Hepatocyte (in vitro differentiated cells): ENCODE data around the gene KCNJ3. TPM values are rescaled to one million over a fixed set of nuclear protein-coding genes. Genes with fewer than 3 reads are reported as not detected.

Source experiments
- DNase-seq: peaks from one replicate; pipeline ENCODE4 v3.0.0-alpha.2; 2016; ENCODE audit warnings: low spot score
- H2AFZ ChIP-seq: fragments of 200-600 bp; sonication (generic); 2 replicates; pipeline ENCODE4 v1.6.0; 2016; ENCODE audit warnings: antibody characterized with exemption, mild to moderate bottlenecking
- H3K27ac ChIP-seq: fragments of 200-600 bp; sonication (generic); 2 replicates; pipeline ENCODE4 v1.5.1; 2016; ENCODE audit warnings: mild to moderate bottlenecking
- H3K27me3 ChIP-seq: fragments of 200-600 bp; sonication (generic); 2 replicates; pipeline ENCODE4 v1.6.1; 2016
- H3K36me3 ChIP-seq: fragments of 200-600 bp; sonication (generic); replicated peaks from 2 replicates; pipeline ENCODE4 v1.5.1; 2016; ENCODE audit warnings: low read depth; ENCODE audit not compliant: insufficient read depth
- H3K4me1 ChIP-seq: fragments of 200-600 bp; sonication (generic); 2 replicates; pipeline ENCODE4 v1.5.1; 2016; ENCODE audit warnings: mild to moderate bottlenecking, moderate library complexity; ENCODE audit not compliant: insufficient read depth
- H3K4me2 ChIP-seq: fragments of 200-600 bp; sonication (generic); 2 replicates; pipeline ENCODE4 v1.6.0; 2016
- H3K4me3 ChIP-seq: fragments of 200-600 bp; sonication (generic); 2 replicates; pipeline ENCODE4 v1.5.1; 2016; ENCODE audit warnings: mild to moderate bottlenecking
- H3K79me2 ChIP-seq: fragments of 200-600 bp; sonication (generic); 2 replicates; pipeline ENCODE4 v1.6.0; 2017; ENCODE audit warnings: mild to moderate bottlenecking
- H3K9me2 ChIP-seq: fragments of 200-600 bp; sonication (generic); replicated peaks from 2 replicates; pipeline ENCODE4 v1.6.0; 2017; ENCODE audit warnings: mild to moderate bottlenecking; ENCODE audit not compliant: insufficient read depth
- H3K9me3 ChIP-seq: fragments of 200-600 bp; sonication (generic); 2 replicates; pipeline ENCODE4 v1.5.1; 2016; ENCODE audit warnings: low read depth, mild to moderate bottlenecking
- H4K20me1 ChIP-seq: fragments of 200-600 bp; sonication (generic); 2 replicates; pipeline ENCODE4 v1.6.0; 2016; ENCODE audit warnings: mild to moderate bottlenecking; ENCODE audit not compliant: insufficient read depth, poor library complexity, severe bottlenecking
- CTCF ChIP-seq: fragments of 200-600 bp; sonication (generic); IDR thresholded peaks from 2 replicates; pipeline ENCODE4 v1.5.1; 2016; ENCODE audit warnings: antibody characterized with exemption, mild to moderate bottlenecking; ENCODE audit not compliant: poor library complexity
- EZH2 ChIP-seq: fragments of 200-600 bp; sonication (generic); IDR thresholded peaks from 2 replicates; pipeline ENCODE4 v1.6.1; 2016; ENCODE audit warnings: antibody characterized with exemption, mild to moderate bottlenecking, borderline replicate concordance
- EZH2phosphoT487 ChIP-seq: fragments of 200-600 bp; sonication (generic); IDR thresholded peaks from one replicate; pipeline ENCODE4 v1.6.1; 2018; ENCODE audit warnings: antibody characterized with exemption, mild to moderate bottlenecking, low read depth, moderate library complexity; ENCODE audit not compliant: unreplicated experiment, severe bottlenecking
- WGBS: methylation state at CpG from one replicate; pipeline ENCODE4 v1.1.6; 2016; ENCODE audit warnings: low lambda C conversion rate; ENCODE audit errors: missing lambda C conversion rate; 5-methylcytosine and 5-hydroxymethylcytosine counted together
- polyA plus RNA-seq: library from polyadenylated mRNA; unstranded; fragments of >200 nt; fragmentation: Nextera tagmentation; extraction: Ambion mirVana; gene quantifications from 2 replicates; pipeline ENCODE4 v1.2.1, GENCODE V29; 2016
- total RNA-seq: library from RNA; depleted of rRNA; stranded (reverse); fragments of >200 nt; gene quantifications from 2 replicates; pipeline ENCODE4 v1.2.3, GENCODE V29; 2014

Gene KCNJ3
- total and polyA plus RNA-seq, 2 experiments from 2014 or later: 0.04 to 3.0 TPM

GRCh38 chr2:154832711-154833110, 134.2 kb downstream of the KCNJ3 start:
- DNase-seq: no peak
- no peak for TF ChIP-seq EZH2phosphoT487
- TF ChIP-seq EZH2: no peak
- no peak for TF ChIP-seq CTCF

GRCh38 chr2:154836632-154837031, 138.1 kb downstream of the KCNJ3 start:
- TF ChIP-seq EZH2phosphoT487: no peak
- no peak for TF ChIP-seq CTCF
- no peaks in the 10 kb centered on the region for H3K9me3 ChIP-seq
- H4K20me1 ChIP-seq: no peaks in the 10 kb centered on the region
- no peak overlapping the region for H3K27ac ChIP-seq
- no peak overlapping the region for H3K4me2 ChIP-seq
- H3K27me3 ChIP-seq: no peaks in the 10 kb centered on the region
- WGBS: 75% methylated on average over 2 of the region's 2 CpGs
- no peaks in the 10 kb centered on the region for H3K4me1 ChIP-seq
- H2AFZ ChIP-seq: no peak overlapping the region
- H3K9me2 ChIP-seq: no peaks in the 10 kb centered on the region
- no peaks in the 10 kb centered on the region for H3K36me3 ChIP-seq
- DNase-seq: no peak
- H3K4me3 ChIP-seq: no peak overlapping the region
- H3K79me2 ChIP-seq: no peaks in the 10 kb centered on the region

More at GRCh38 chr2:154832711-154833110, 134.2 kb downstream of the KCNJ3 start:
- Histone ChIP-seq H3K27ac (no peak overlapping the region), H3K9me3 (no peaks in the 10 kb centered on the region), H4K20me1 (no peaks in the 10 kb centered on the region), H3K4me2 (no peak overlapping the region), H2AFZ (no peak overlapping the region), H3K9me2 (no peaks in the 10 kb centered on the region), H3K4me3 (no peak overlapping the region), H3K36me3 (no peaks in the 10 kb centered on the region), H3K79me2 (no peaks in the 10 kb centered on the region), H3K4me1 (no peaks in the 10 kb centered on the region), H3K27me3 (no peaks in the 10 kb centered on the region)
- WGBS: 90% methylated on average over 2 of the region's 2 CpGs

GRCh38 chr2:154837035-154837434, 138.5 kb downstream of the KCNJ3 start:
- 82% methylated on average over 2 of the region's 2 CpGs for whole genome bisulfite sequencing
- H3K27me3 ChIP-seq: no peaks in the 10 kb centered on the region
- TF ChIP-seq EZH2phosphoT487: no peak
- TF ChIP-seq EZH2: no peak
- TF ChIP-seq CTCF: no peak
- H2AFZ ChIP-seq: no peak overlapping the region
- H3K79me2 ChIP-seq: no peaks in the 10 kb centered on the region
- no peaks in the 10 kb centered on the region for H3K4me1 ChIP-seq
- H3K4me3 ChIP-seq: no peak overlapping the region
- no peaks in the 10 kb centered on the region for H3K36me3 ChIP-seq
- no peak for DNase-seq
- H4K20me1 ChIP-seq: no peaks in the 10 kb centered on the region
- H3K27ac ChIP-seq: no peak overlapping the region
- H3K9me3 ChIP-seq: no peaks in the 10 kb centered on the region
- H3K4me2 ChIP-seq: no peak overlapping the region
- no peaks in the 10 kb centered on the region for H3K9me2 ChIP-seq

- H3K27me3 ChIP-seq: no peaks in the 10 kb centered on the region
- no peaks in the 10 kb centered on the region for H3K79me2 ChIP-seq
- TF ChIP-seq CTCF (no peak), EZH2 (no peak), EZH2phosphoT487 (no peak)
- H2AFZ ChIP-seq: no peak overlapping the region
- no peaks in the 10 kb centered on the region for H3K36me3 ChIP-seq
- no peak overlapping the region for H3K27ac ChIP-seq
- no peaks in the 10 kb centered on the region for H4K20me1 ChIP-seq
- no peak overlapping the region for H3K4me2 ChIP-seq
- no peak overlapping the region for H3K4me3 ChIP-seq
- 89% methylated on average over 7 of the region's 7 CpGs for WGBS
- H3K4me1 ChIP-seq: no peaks in the 10 kb centered on the region
- DNase-seq: no peak
- H3K9me3 ChIP-seq: no peaks in the 10 kb centered on the region
- no peaks in the 10 kb centered on the region for H3K9me2 ChIP-seq
Measured at GRCh38 chr2:154844513-154844912, 146.0 kb downstream of the KCNJ3 start.
